WTC11 (cell line): ENCODE data around the gene PAIP2. TPM values are rescaled to one million over a fixed set of nuclear protein-coding genes. Genes with fewer than 3 reads are reported as not detected.

Experiments used
- ATAC-seq: fragments of 200-7000 bp; cut with Tn5 transposase; 2 replicates; pipeline ENCODE4 v1.10.0; 2021; ENCODE audit warnings: mild to moderate bottlenecking, moderate library complexity
- CTCF ChIA-PET: fragments of 300-600 bp; sonication (Branson Sonifier 250); formaldehyde crosslinking; loops from one replicate; lab custom pipeline; 2021; ENCODE audit warnings: antibody characterized with exemption; lab: Charles Lee
- POLR2A ChIA-PET: fragments of 350-600 bp; sonication (Branson Sonifier 250); formaldehyde crosslinking; loops from one replicate; lab custom pipeline; 2021; ENCODE audit warnings: antibody characterized with exemption; lab: Charles Lee
- DNase-seq: peaks from one replicate; pipeline ENCODE4 v3.0.0; 2021; ENCODE audit warnings: low spot score
- H3K27ac Mint-ChIP-seq: 2 replicates; pipeline ENCODE4 v1.8.0; 2021; ENCODE audit warnings: mixed read lengths
- H3K27me3 Mint-ChIP-seq: 2 replicates; pipeline ENCODE4 v1.8.0; 2021; ENCODE audit warnings: low read depth, mild to moderate bottlenecking, moderate library complexity, mixed read lengths
- H3K36me3 Mint-ChIP-seq: 2 replicates; pipeline ENCODE4 v1.8.0; 2021; ENCODE audit warnings: mixed read lengths
- H3K4me1 Mint-ChIP-seq: 2 replicates; pipeline ENCODE4 v1.8.0; 2022; ENCODE audit warnings: mixed read lengths
- H3K4me3 Mint-ChIP-seq: 2 replicates; pipeline ENCODE4 v1.8.0; 2021; ENCODE audit warnings: mild to moderate bottlenecking, moderate library complexity, mixed read lengths
- H3K9me3 Mint-ChIP-seq: 2 replicates; pipeline ENCODE4 v1.8.0; 2021; ENCODE audit warnings: mixed read lengths
- ATF1 ChIP-seq: sonication (generic); formaldehyde crosslinking; IDR thresholded peaks from 2 replicates; pipeline ENCODE4 v1.8.1; 2023; ENCODE audit warnings: mild to moderate bottlenecking, moderate library complexity, missing genetic modification reagents
- CBFB ChIP-seq: sonication (generic); formaldehyde crosslinking; IDR thresholded peaks from 2 replicates; pipeline ENCODE4 v1.8.1; 2022; ENCODE audit warnings: mild to moderate bottlenecking, low read depth, missing genetic modification reagents
- ETV6 ChIP-seq: sonication (generic); formaldehyde crosslinking; IDR thresholded peaks from 2 replicates; pipeline ENCODE4 v1.8.1; 2022; ENCODE audit warnings: mild to moderate bottlenecking, missing genetic modification reagents
- FOXK1 ChIP-seq: sonication (generic); formaldehyde crosslinking; IDR thresholded peaks from 2 replicates; pipeline ENCODE4 v1.8.0; 2022; ENCODE audit warnings: mild to moderate bottlenecking, moderate library complexity, missing genetic modification reagents
- HMGA2 ChIP-seq: fragments of 250-450 bp; sonication (Bioruptor Pico); IDR thresholded peaks from 2 replicates; pipeline ENCODE4 v1.4.0; 2021; ENCODE audit warnings: mild to moderate bottlenecking, moderate library complexity
- KAT7 ChIP-seq: sonication (generic); formaldehyde crosslinking; IDR thresholded peaks from 2 replicates; pipeline ENCODE4 v1.8.1; 2023; ENCODE audit warnings: missing genetic modification reagents, mild to moderate bottlenecking, borderline replicate concordance
- NFATC4 ChIP-seq: fragments of 250-450 bp; sonication (Bioruptor Pico); IDR thresholded peaks from 2 replicates; pipeline ENCODE4 v1.9.0; 2021; ENCODE audit warnings: mild to moderate bottlenecking
- NFYB ChIP-seq: sonication (generic); formaldehyde crosslinking; conservative IDR thresholded peaks from 2 replicates; pipeline ENCODE4 v1.8.0; 2022; ENCODE audit warnings: low read depth, missing genetic modification reagents
- NR1H2 ChIP-seq: sonication (generic); formaldehyde crosslinking; IDR thresholded peaks from 2 replicates; pipeline ENCODE4 v1.9.0; 2021; ENCODE audit warnings: mild to moderate bottlenecking, moderate library complexity, missing genetic modification reagents
- NR3C1 ChIP-seq: sonication (generic); formaldehyde crosslinking; conservative IDR thresholded peaks from 2 replicates; pipeline ENCODE4 v1.8.1; 2023; ENCODE audit warnings: low read depth, mild to moderate bottlenecking, missing genetic modification reagents
- OVOL2 ChIP-seq: fragments of 250-450 bp; sonication (Bioruptor Pico); IDR thresholded peaks from 2 replicates; pipeline ENCODE4 v1.9.0; 2021; ENCODE audit warnings: mild to moderate bottlenecking, borderline replicate concordance
- PREB ChIP-seq: sonication (generic); formaldehyde crosslinking; IDR thresholded peaks from 2 replicates; pipeline ENCODE4 v1.8.1; 2022; ENCODE audit warnings: mild to moderate bottlenecking, missing genetic modification reagents, moderate library complexity, borderline replicate concordance
- RELA ChIP-seq: sonication (generic); formaldehyde crosslinking; IDR thresholded peaks from 2 replicates; pipeline ENCODE4 v1.8.1; 2022; ENCODE audit warnings: missing genetic modification reagents, mild to moderate bottlenecking, borderline replicate concordance
- SMAD3 ChIP-seq: sonication (generic); formaldehyde crosslinking; IDR thresholded peaks from 2 replicates; pipeline ENCODE4 v1.8.0; 2022; ENCODE audit warnings: missing genetic modification reagents, mild to moderate bottlenecking, borderline replicate concordance
- STAT6 ChIP-seq: sonication (generic); formaldehyde crosslinking; conservative IDR thresholded peaks from 2 replicates; pipeline ENCODE4 v1.8.1; 2023; ENCODE audit warnings: mild to moderate bottlenecking, low read depth, missing genetic modification reagents, moderate library complexity
- ZNF232 ChIP-seq: sonication (generic); formaldehyde crosslinking; IDR thresholded peaks from 2 replicates; pipeline ENCODE4 v1.8.0; 2022; ENCODE audit warnings: mild to moderate bottlenecking, missing genetic modification reagents
- ZNF263 ChIP-seq: sonication (generic); formaldehyde crosslinking; IDR thresholded peaks from 2 replicates; pipeline ENCODE4 v1.8.1; 2022; ENCODE audit warnings: low read depth, mild to moderate bottlenecking, moderate library complexity, missing genetic modification reagents
- ZNF281 ChIP-seq: sonication (generic); formaldehyde crosslinking; IDR thresholded peaks from 2 replicates; pipeline ENCODE4 v1.8.0; 2023; ENCODE audit warnings: mild to moderate bottlenecking, missing genetic modification reagents
- ZNF512 ChIP-seq: sonication (generic); formaldehyde crosslinking; IDR thresholded peaks from 2 replicates; pipeline ENCODE4 v1.8.1; 2022; ENCODE audit warnings: missing genetic modification reagents, borderline replicate concordance
- ZSCAN18 ChIP-seq: fragments of 250-450 bp; sonication (Bioruptor Pico); IDR thresholded peaks from 2 replicates; pipeline ENCODE4 v2.1.2; 2022; ENCODE audit warnings: mild to moderate bottlenecking, moderate library complexity
- total RNA-seq: library from RNA; stranded (reverse); gene quantifications from 3 replicates; pipeline ENCODE4 v1.2.3, GENCODE V29; 2021
- TF ChIP-seq, protein P1 (sequence below): fragments of 250-450 bp; sonication (Bioruptor Pico); IDR thresholded peaks from 2 replicates; pipeline ENCODE4 v1.8.0; 2021; ENCODE audit warnings: mild to moderate bottlenecking
- TF ChIP-seq, protein P2 (sequence below): sonication (generic); formaldehyde crosslinking; IDR thresholded peaks from 2 replicates; pipeline ENCODE4 v1.8.0; 2022; ENCODE audit warnings: mild to moderate bottlenecking, missing genetic modification reagents

Gene PAIP2
- total RNA-seq, 1 experiment from 2014 or later = 126 TPM

GRCh38 chr5:139364466-139364865 lies 22.8 kb downstream of the PAIP2 start (continued):
- TF ChIP-seq ZNF281 (no peak), NR3C1 (CRISPR knock-in tag) (no peak), OVOL2 (no peak), CBFB (no peak), HMGA2 (no peak)

DNA sequence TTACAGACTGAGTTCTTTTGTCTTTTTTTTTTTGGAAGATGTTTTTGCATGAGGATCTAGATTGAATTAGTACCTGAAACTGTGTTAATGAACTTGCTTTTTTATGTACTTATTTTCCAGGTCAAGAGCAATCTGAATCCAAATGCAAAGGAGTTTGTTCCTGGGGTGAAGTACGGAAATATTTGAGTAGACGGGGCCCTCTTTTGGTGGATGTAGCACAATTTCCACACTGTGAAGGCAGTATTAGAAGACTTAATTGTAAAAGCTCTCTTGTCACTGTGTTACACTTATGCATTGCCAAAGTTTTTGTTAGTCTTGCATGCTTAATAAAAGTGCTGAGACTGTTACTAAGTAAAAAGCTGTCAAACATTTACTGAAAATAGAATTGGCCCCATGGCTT lies 27.0 kb downstream of the PAIP2 start:
- TF ChIP-seq PREB (CRISPR knock-in tag) = no peak
- no peak for TF ChIP-seq SMAD3 (CRISPR knock-in tag)
- no peak for TF ChIP-seq ETV6 (CRISPR knock-in tag)
- no peak for TF ChIP-seq NFYB
- TF ChIP-seq ZNF512 = no peak
- no peak for TF ChIP-seq STAT6 (CRISPR knock-in tag)
- TF ChIP-seq, protein P1, sequence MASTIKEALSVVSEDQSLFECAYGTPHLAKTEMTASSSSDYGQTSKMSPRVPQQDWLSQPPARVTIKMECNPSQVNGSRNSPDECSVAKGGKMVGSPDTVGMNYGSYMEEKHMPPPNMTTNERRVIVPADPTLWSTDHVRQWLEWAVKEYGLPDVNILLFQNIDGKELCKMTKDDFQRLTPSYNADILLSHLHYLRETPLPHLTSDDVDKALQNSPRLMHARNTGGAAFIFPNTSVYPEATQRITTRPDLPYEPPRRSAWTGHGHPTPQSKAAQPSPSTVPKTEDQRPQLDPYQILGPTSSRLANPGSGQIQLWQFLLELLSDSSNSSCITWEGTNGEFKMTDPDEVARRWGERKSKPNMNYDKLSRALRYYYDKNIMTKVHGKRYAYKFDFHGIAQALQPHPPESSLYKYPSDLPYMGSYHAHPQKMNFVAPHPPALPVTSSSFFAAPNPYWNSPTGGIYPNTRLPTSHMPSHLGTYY (CRISPR knock-in tag) = no peak
- no peak for TF ChIP-seq KAT7 (CRISPR knock-in tag)
- no peak for TF ChIP-seq RELA
- no peak for TF ChIP-seq FOXK1 (CRISPR knock-in tag)
- TF ChIP-seq ATF1 = no peak
- no peak for TF ChIP-seq ZNF232 (CRISPR knock-in tag)
- TF ChIP-seq ZSCAN18 (CRISPR knock-in tag) = no peak
- TF ChIP-seq, protein P2, sequence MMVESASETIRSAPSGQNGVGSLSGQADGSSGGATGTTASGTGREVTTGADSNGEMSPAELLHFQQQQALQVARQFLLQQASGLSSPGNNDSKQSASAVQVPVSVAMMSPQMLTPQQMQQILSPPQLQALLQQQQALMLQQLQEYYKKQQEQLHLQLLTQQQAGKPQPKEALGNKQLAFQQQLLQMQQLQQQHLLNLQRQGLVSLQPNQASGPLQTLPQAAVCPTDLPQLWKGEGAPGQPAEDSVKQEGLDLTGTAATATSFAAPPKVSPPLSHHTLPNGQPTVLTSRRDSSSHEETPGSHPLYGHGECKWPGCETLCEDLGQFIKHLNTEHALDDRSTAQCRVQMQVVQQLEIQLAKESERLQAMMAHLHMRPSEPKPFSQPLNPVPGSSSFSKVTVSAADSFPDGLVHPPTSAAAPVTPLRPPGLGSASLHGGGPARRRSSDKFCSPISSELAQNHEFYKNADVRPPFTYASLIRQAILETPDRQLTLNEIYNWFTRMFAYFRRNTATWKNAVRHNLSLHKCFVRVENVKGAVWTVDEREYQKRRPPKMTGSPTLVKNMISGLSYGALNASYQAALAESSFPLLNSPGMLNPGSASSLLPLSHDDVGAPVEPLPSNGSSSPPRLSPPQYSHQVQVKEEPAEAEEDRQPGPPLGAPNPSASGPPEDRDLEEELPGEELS = no peak
- no peak for TF ChIP-seq NFATC4 (CRISPR knock-in tag)
- no peak for TF ChIP-seq ZNF263
- no peak for TF ChIP-seq NR1H2 (CRISPR knock-in tag)
- no peaks in the 10 kb centered on the region for H3K27me3 Mint-ChIP-seq
- H3K4me1 Mint-ChIP-seq = no peaks in the 10 kb centered on the region
- H3K4me3 Mint-ChIP-seq = no peak overlapping the region
- H3K36me3 Mint-ChIP-seq = peaks cover 59% of the 10 kb centered on the region
- ChIA-PET CTCF (interaction anchor here (0.9 to 1.7 kb wide), 6 partner anchors 22 to 92 kb away, joined by 3 to 5 read pairs (median 4); partner anchors contain the start of gene PAIP2), POLR2A (interaction anchor here (0.5 kb wide), 1 partner anchor 573 kb away, joined by 3 read pairs; no protein-coding TSS in a partner anchor)
- no peak overlapping the region; the same call in 1 of the 2 replicates for H3K27ac Mint-ChIP-seq
- no peaks in the 10 kb centered on the region for H3K9me3 Mint-ChIP-seq
- DNase-seq (no peak), ATAC-seq (no peak)
